Lower leg skin (tissue), 3 donors: ENCODE results near the gene CAMK2D.

Experiments used
- CTCF ChIP-seq, 3 donors: fragments of 450-650 bp; IDR thresholded peaks; one replicate each; pipeline ENCODE4 v1.5.1; 2016; ENCODE audit warnings: antibody characterized with exemption in 3 of 3, mild to moderate bottlenecking in 3 of 3, moderate library complexity in 2 of 3
- POLR2A ChIP-seq, 2 donors: fragments of 450-650 bp; IDR thresholded peaks; one replicate each; pipeline ENCODE4 v1.6.1; 2016 to 2017; ENCODE audit warnings: antibody characterized with exemption in 2 of 2, mild to moderate bottlenecking in 1 of 2, moderate library complexity in 1 of 2

DNA sequence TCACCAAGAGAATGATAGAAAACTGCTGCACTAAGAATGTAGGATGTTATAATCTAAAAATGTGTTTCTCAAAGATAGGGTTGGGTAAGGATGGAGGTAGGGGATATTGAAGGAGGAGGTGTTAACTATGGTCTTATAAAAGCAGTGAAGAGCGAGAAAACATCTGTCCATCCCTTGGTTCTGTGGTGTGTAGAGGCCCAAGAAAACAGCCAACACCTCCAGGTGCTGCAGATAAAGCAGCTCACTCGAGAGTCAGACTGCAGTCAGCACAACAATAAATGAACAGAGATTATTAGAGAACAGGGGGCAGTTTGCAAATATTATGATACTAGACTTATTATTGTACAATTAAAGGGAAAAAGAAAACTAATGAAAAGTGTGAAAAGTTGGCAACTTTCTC, 141.5 kb downstream of the CAMK2D start:
- TF ChIP-seq CTCF (IDR thresholded peaks at IDR 0.05), result no peak
- no peak for TF ChIP-seq POLR2A (IDR thresholded peaks at IDR 0.05)
